HG02973 (cell line): ENCODE measurements around the gene APLP2.
"Not testable (repeated sequence)": the region's sequence is repeated elsewhere in the genome, so short reads cannot be mapped to it uniquely, and the experiment has no call there.

Source experiments
- ATAC-seq: cut with Tn5 transposase; IDR thresholded peaks from one replicate; pipeline ENCODE4 v1.9.1; 2021; ENCODE audit warnings: moderate library complexity; ENCODE audit not compliant: unreplicated experiment

Gene APLP2

DNA sequence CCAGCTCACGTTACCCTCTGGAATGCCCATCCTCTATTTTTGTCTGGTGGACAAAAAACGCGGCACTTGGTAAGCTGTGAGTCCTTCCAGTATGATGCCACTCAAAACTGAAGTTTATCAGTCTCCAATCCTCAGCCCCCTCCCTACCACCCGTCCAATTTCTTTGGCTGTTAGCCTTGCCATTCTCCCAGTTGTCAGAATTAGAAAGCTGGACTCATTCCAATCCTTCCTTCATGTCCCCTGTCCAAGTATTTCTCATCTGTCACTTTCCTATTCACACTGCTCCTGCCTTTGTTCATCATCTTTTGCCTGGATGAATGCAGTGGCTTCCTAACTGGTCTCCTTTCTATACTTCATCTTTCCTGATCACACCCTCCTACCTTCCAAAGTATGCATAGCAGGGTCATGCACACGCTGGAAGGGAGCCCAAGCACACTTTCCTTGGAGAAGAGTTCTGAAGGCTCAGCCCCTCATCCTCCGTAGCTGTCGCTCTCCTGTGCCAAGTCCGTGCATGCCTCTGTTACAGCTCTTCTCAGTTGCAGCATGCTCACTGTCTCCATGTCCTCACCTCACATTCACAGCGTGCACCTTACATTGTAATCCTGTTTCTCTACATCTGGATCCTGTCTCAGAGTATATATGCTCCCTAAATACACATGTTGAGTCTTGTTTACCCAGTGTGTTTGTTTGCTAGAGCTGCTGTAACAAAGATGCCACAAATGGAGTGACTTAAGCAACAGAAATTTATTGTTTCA lies 19.4 kb downstream of the APLP2 start:
- no peak for ATAC-seq

DNA sequence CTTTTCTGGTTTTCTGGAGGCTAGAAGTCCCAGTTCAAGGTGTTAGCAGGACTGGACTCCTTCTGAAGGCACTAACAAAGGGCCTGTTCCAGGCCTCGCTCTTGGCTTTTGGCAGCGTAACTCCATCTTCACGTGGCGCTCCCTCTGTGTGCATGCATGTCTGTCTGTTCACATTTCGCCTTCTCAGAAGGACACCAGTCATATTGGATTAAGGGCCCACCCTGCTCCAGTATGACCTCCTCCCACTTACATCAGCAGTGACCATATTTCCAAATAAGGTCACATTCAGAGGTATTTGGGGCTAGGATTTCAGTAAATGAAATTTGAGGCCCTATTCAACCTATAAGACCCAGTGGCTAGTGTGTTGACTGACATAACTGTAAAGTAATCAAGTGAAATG lies 20.0 kb downstream of the APLP2 start:
- no peak for ATAC-seq

DNA sequence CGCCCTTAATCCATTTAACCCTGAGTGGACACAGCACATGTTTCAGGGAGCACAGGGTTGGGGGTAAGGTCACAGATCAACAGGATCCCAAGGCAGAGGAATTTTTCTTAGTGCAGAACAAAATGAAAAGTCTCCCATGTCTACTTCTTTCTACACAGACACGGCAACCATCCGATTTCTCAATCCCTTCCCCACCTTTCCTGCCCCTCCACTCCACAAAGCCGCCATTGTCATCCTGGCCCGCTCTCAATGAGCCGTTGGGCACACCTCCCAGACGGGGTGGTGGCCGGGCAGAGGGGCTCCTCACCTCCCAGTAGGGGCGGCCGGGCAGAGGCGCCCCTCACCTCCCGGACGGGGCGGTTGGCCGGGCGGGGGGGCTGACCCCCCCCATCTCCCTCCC lies 20.8 kb downstream of the APLP2 start:
- ATAC-seq, result not testable (repeated sequence)

DNA sequence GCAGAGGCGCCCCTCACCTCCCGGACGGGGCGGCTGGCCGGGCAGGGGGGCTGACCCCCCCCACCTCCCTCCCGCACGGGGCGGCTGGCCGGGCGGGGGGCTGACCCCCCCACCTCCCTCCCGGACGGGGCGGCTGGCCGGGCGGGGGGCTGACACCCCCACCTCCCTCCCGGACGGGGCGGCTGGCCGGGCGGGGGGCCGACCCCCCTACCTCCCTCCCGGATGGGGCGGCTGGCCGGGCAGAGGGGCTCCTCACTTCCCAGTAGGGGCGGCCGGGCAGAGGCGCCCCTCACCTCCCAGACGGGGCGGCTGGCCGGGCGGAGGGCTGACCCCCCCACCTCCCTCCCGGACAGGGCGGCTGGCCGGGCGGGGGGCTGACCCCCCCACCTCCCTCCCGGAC lies 21.5 kb downstream of the APLP2 start:
- ATAC-seq, result not testable (repeated sequence)

DNA sequence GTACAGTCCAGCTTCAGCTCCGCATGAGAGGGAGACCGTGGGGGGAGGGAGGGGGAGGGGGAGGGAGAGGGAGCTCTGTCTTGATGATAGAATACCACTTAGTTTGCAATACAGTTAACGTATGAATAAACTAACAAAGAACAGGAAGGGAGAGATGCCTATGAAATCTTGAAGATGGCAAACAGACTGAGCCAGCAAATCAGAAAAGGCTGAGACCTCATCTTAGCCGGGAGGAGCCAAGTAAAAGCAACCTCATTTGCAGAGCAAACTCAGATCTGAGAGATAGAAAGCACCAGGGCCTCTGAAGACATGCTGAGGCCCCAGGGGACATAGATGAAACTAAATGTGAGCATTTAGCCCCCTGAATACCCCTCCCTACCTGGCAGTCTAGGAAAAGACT lies 23.0 kb downstream of the APLP2 start:
- ATAC-seq, result no peak

DNA sequence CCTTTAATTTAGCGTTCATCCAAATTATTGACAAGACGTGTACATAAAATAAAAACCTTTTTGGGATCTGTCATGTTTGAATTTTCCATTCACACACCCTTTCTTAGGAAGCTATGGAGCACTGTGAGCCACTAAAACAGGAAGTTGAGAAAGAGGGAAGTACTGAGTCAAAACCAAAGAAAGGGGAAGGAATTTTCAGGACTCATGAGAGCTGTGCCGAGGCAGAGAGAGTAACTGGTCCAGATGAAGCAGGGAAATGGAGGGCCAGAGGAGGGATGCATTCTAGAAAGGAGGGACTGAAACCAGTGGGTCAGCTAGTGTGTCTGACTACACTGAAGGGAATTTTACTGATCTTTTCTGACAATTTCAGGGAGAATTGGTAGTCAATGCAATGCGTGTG lies 24.9 kb downstream of the APLP2 start:
- ATAC-seq, result no peak

DNA sequence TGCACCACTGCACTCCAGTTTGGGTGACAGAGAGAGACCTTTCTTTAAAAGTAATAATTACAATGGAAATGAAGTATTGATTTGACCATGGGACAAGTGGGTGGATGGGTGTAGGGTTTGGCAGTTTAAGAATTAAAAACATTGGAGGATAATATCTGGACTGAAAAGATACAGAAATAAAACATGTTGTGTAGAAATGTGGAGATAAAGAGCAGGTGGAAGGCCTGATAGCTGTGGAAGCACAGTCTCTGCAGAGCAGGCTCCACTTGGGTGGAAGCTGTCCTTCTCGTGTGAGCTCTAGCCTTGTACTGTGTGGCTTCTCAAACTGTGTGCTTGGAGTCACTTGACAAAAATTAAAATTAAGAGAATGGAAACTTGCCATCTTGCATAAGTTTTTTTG lies 25.6 kb downstream of the APLP2 start:
- no peak for ATAC-seq

DNA sequence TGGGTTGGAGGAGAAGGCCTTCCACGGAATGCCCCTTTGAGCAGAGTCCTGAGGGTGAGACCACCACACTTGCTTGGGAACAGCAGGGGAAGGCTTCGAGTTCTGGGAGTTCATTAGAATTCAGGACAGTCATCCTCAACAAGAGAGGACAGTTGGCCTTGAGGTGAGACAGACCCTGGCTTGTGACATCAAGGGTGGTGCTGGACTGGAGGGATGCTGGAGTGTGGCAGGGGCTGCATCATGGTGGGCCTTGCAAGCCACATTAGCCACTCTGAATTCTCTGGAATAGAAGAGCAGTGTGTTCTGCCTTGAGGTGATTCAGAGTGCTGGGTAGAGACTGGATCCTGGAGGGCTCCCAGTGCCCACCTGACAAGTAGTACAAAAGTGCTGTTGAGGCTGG lies 26.3 kb downstream of the APLP2 start:
- no peak for ATAC-seq

DNA sequence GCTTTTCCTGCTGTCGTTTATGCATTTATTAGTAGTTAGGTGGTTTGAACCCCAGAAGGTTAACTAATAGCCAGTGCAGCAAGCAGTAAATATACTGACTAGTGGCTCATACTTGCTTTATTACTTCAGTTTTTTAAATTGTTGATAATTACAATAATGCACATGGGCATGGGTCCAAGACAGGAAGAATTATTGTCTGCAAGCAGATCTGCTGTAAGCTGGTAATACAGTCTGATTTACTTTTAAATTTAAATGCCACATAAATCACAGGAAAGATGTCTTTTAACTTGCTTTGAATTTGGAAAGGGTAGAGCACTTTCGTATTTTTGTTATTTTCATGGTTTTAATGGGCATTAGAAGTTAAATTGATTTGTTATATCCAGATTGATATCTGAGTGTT lies 27.1 kb downstream of the APLP2 start:
- ATAC-seq, result no peak

DNA sequence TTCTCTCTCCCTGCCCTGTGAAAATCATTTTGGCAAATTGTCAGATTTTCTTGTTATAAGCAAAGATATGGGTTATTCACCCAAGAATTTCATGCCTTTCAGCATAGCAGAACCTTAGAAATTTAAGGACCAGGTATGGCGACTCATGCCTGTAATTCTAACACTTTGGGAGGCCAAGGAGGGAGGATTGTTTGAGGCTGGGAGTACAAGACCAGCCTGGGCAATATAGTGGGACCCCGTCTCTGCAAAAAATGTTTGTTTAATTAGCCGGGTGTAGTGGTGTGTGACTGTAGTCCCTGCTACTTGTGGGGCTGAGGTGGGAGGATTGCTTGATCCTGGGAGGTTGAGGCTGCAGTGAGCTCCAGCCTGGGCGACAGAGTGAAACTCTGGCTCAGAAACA lies 27.6 kb downstream of the APLP2 start:
- no peak for ATAC-seq

DNA sequence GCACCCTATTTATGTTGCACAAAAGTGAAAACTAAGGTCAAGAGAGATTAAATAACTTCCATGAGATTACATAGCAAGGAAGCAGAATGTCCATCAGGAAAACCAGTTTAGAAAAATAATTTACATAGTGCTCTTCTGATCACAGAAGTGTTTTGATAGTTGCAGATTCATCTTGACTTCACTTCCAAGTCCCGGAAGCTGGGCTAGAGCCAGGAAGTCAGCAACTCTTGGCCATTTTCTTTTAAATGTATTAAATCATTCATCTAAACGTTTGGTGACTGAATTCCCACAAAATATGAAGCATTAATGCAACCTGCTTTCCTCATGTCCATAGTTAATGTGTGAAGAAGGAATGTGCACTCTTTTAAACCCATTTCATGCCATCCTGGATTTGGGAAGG lies 29.7 kb downstream of the APLP2 start:
- no peak for ATAC-seq

DNA sequence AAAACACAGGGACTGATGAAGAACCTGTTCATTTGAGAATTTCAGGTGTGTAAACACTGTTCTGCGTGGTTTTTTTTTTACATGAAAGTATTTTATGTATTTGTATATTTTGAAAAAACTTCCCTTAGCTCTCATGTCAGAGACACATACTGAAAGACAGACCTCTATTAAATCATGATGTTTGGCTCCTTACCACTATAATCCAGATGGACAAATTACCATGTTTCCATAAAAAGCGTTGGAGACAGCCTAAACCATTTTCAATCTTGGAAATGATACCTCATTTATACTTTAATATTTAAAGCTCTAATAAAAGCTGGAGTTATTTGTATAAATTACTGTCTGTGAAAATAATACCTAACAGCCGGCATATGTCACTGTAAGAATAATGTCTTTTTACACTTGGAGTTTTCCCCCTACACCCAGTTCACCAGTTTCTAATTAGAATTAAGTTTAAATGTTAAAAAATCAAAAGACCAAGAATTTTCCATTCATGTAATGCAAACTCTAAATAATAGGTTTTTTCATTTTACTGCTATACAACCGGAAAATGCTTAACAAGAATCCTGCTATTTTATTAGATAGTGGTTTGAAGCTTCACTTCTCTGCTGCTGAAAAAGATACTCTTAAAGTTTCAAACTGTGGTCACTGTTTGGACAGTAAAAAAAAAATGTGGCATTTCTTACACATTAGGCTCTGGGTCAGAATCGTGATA lies 30.8 kb downstream of the APLP2 start:
- no peak for ATAC-seq

DNA sequence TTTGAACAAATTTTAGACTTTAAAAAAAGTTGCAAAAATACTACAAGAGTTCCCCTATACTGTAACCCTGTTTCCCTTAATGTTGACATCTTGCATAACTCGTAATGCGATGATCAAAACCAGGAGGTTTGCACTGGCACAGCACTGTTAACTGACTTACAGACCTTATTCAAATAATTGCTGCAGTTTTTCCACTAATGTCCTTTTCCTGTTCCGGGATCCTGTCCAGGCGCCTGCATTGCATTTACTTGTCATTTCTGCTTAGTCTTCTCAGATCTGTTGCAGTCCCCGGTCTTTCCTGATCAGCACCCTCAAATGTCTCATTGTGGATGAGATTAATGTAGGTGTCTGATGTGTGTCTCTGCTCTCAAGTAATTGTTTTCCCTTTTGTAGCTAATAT lies 32.0 kb downstream of the APLP2 start:
- ATAC-seq, result no peak

DNA sequence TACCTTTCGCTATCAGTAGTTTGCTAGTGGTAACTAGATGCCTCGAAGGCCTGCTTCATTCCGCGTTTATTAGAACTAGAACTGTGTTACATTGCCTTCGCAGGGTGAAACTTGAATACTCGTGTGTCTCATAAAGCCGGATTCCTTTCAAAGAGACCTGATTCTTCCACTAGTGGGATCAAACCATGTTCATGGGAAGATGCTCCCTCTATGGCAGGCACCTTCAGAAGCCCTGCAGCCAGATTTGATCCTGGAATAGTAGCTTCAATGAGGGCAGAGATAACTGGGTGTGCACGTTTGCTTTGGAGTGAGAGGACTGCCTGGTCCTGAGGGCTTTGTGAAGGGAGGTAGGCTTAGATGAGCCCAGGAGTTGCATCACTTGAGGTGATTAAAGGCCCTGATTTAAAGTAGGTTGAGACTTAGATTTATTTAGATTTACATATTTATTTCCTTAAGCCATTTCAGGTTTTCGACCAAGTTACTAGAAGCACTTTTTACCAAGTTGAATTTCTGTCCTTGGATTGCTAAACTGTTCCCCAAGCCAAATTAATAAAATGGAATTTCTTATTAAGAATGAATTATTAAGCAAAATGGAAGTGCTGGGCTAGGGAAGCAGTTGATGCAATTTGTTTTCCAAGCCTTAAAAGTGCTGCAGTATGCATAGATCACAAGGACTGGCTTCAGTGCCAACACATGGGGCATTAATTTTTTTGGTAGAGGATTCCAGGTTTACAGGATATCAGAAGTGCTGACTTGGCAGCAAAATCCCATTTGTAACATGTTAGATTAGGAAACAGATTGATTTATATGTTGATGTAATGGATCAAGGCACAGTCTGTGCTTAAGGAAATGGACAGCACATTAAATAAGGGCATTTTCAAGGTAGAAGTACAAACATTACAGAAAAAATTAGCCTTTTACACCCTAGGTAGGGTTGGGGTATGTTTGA lies 32.9 kb downstream of the APLP2 start:
- ATAC-seq, result no peak

DNA sequence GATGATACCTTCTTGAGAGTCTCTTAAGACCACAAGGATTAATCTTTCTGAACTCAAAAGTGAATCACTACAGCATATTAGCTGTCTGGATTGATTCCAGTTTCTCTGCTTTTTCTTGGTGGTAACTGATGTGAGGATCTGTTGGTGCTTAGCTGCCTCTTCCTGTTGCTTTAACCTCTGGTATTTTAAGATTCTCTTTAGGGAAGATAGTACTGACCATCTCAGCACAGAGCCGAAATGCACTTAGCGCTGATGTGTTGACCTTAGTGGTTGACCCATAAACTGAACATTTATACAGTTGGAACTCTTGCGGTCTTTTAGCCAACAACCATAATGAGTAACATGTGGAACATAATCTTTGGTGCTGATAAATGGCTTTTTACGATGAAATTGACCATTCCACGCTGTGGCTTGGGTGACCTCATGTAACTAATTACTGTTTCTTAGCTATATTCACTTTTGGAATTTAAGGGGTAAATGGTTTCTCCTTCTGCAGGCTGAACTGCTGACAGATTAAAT lies 33.7 kb downstream of the APLP2 start:
- ATAC-seq, result no peak

DNA sequence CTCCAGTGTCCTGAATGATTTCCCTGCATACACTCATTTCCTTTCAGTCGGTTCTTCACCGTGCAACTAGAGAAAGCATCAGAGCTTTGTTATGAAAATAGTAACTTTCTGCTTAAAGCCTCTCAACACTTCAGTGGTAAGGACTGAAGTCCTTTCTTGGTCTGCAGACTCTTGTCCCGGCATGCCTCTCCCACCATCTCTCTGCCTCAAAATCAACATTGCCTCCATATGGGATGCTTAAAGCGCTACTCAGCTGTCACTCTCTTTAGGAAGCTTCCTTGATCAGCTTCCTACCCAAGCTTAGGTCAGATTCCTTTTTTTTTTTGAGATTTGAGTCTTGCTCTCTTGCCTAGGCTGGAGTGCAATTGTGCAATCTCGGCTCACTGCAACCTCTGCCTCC lies 36.7 kb downstream of the APLP2 start:
- no peak for ATAC-seq

DNA sequence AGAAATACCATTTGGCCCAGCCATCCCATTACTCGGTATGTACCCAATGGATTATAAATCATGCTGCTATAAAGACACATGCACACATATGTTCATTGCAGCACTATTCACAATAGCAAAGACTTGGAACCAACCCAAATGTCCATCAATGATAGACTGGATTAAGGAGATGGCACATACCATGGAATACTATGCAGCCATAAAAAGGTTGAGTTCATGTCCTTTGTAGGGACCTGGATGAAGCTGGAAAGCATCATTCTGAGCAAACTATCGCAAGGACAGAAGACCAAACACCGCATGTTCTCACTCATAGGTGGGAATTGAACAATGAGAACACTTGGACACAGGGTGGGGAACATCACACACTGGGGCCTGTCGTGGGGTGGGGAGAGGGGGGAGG lies 39.0 kb downstream of the APLP2 start:
- ATAC-seq, result not testable (repeated sequence)

DNA sequence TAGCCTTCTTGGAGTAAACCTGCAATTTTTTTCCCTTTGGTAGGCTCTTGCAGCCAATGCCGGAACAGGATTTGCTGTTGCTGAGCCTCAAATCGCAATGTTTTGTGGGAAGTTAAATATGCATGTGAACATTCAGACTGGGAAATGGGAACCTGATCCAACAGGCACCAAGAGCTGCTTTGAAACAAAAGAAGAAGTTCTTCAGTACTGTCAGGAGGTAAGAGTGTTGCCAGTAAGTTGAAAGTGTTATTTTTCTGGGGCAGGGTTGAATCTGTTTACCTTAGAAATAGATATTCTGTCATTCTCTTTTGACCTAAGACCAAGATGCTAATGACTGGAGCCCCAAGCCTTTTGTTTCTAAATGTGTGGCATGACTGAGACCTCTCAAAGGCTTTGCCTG lies 39.7 kb downstream of the APLP2 start:
- no peak for ATAC-seq

DNA sequence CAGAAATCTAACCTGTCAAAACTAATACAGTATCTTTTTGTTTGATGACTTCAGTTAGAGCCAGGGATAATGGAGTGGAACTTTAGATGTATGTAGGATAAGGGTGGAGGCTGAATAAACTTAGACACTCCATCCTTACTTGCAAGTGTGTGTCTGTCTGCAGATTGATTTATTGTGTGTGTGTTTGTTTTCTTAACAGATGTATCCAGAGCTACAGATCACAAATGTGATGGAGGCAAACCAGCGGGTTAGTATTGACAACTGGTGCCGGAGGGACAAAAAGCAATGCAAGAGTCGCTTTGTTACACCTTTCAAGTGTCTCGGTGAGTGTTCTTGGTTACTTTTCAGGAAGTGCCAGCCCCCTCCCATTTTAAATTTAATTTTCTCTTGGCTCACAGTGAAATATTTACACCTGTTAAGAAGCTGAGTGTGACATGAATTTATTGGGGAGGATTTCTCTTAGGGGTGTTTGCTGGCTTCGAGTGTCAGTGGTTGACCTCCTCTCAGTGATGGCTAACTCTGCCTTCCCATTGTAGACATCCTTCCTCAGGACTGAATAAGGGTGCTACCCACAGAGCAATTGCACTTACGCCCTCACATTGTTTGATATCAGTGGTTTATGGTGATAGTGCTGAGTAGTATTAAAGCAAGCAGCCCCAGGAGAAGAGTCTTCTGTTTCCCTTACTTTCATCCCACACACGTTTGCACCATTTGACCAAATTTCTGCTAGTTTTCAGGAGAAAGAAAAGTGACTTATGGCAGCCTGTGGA lies 40.8 kb downstream of the APLP2 start:
- no peak for ATAC-seq

DNA sequence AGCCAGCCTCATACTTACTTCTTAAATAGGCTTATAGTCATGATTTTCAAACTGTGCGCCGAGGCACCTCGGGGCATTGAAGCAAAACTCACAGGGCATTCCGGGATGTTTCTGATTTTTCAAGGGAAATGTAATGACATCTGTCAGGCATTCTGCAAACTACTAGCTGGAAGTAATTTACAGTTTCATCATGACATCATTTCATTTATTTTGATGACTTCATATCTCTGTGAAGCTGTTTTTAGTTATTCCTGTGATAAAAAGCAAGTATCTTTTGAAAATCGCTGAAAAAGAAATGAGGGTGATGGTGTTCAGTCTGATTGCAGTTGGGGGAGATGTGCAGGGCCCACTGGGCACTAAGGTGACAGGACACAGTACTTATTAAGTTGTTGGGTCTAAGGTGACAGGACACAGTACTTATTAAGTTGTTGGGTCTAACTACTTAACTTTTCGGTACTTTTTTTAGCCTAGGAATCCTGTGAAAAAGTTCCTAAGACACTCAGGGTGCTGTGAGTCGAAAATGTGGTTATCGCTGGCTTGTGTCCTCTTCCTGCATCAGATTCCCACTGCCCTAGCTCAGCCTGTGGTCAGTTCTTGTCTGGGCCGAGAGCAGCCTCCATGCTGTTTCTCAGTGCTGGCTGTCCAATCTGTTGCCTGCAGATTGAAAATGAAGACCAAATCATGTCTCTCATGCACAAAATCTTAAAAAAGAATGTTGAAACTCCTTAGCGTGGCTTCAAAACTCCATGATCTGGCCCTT lies 42.6 kb downstream of the APLP2 start:
- no peak for ATAC-seq
